Common myeloid progenitor, CD34-positive (primary cell): ENCODE results near the gene PRDM16.

Experiments used
- CTCF ChIA-PET: fragments of 350-600 bp; sonication (Branson Sonifier 250); formaldehyde crosslinking; loops from one replicate; lab custom pipeline; 2021; ENCODE audit warnings: antibody characterized with exemption; lab: Charles Lee
- POLR2A ChIA-PET: fragments of 350-600 bp; sonication (Branson Sonifier 250); formaldehyde crosslinking; loops from one replicate; lab custom pipeline; 2021; ENCODE audit warnings: antibody characterized with exemption; lab: Charles Lee
- DNase-seq, 3 donors: peaks; one replicate each; pipeline versions ENCODE4 v3.0.0 to v3.0.0-alpha.2; 2013
- H3K27ac ChIP-seq, 2 experiments: 1 replicate in 1 of 2; 2 replicates in 1 of 2; pipeline ENCODE4 v1.7.0; 2013; ENCODE audit warnings: inconsistent platforms in 2 of 2, low read length in 2 of 2, mild to moderate bottlenecking in 2 of 2, low read depth in 1 of 2, moderate library complexity in 1 of 2; ENCODE audit not compliant: severe bottlenecking in 2 of 2, insufficient read depth in 1 of 2, poor library complexity in 1 of 2
- H3K27me3 ChIP-seq, 5 experiments: replicated peaks in 2 of 5; 1 replicate in 3 of 5; 2 replicates in 2 of 5; pipeline versions ENCODE4 v1.6.1 to v1.7.0; 2013; ENCODE audit warnings: low read length in 4 of 5, mild to moderate bottlenecking in 2 of 5, moderate library complexity in 2 of 5, inconsistent platforms in 1 of 5; ENCODE audit not compliant: insufficient read depth in 5 of 5, control insufficient read depth in 4 of 5
- H3K36me3 ChIP-seq, 4 experiments: 1 replicate in 2 of 4; 2 replicates in 2 of 4; pipeline versions ENCODE4 v1.6.1 to v1.7.0; 2013; ENCODE audit warnings: low read length in 3 of 4, control low read depth in 1 of 4, mild to moderate bottlenecking in 1 of 4; ENCODE audit not compliant: control insufficient read depth in 4 of 4, insufficient read depth in 4 of 4
- H3K4me1 ChIP-seq, 4 experiments: 1 replicate in 3 of 4; 2 replicates in 1 of 4; pipeline versions ENCODE4 v1.6.1 to v1.7.1; 2013; ENCODE audit warnings: low read length in 3 of 4, mild to moderate bottlenecking in 3 of 4, control low read depth in 1 of 4, inconsistent platforms in 1 of 4, moderate library complexity in 1 of 4; ENCODE audit not compliant: control insufficient read depth in 4 of 4, insufficient read depth in 4 of 4; ENCODE audit errors: control extremely low read depth in 1 of 4
- H3K4me3 ChIP-seq, 7 experiments: 1 replicate in 4 of 7; 2 replicates in 3 of 7; pipeline versions ENCODE4 v1.5.1 to v1.7.0; 2013; ENCODE audit warnings: mild to moderate bottlenecking in 7 of 7, low read length in 6 of 7, moderate library complexity in 6 of 7, inconsistent platforms in 2 of 7, low read depth in 2 of 7, control low read depth in 1 of 7; ENCODE audit not compliant: insufficient read depth in 4 of 7, control insufficient read depth in 1 of 7; ENCODE audit errors: extremely low read depth in 1 of 7
- H3K9me3 ChIP-seq, 5 experiments: 1 replicate in 4 of 5; 2 replicates in 1 of 5; pipeline versions ENCODE4 v1.6.1 to v1.7.1; 2013; ENCODE audit warnings: low read length in 4 of 5, mild to moderate bottlenecking in 2 of 5, inconsistent platforms in 1 of 5, low read depth in 1 of 5, moderate library complexity in 1 of 5; ENCODE audit not compliant: control insufficient read depth in 4 of 5, insufficient read depth in 2 of 5; ENCODE audit errors: control extremely low read depth in 1 of 5
- WGBS: methylation state at CpG from one replicate; pipeline ENCODE4 v1.1.5; 2013; ENCODE audit not compliant: insufficient coverage; 5-methylcytosine and 5-hydroxymethylcytosine counted together

Gene PRDM16

GRCh38 chr1:3402258-3403010, 333.4 kb downstream of the PRDM16 start:
- H3K9me3 ChIP-seq = no peaks in the 10 kb centered on the region
- DNase-seq = no peak
- ChIA-PET CTCF (interaction anchor here (0.7 to 1.7 kb wide), 4 partner anchors 15 to 54 kb away, joined by 3 to 6 read pairs (median 4); no protein-coding TSS in a partner anchor), POLR2A (no interaction called here)
- 64% methylated on average over 28 of the region's 29 CpGs for WGBS
- H3K4me3 ChIP-seq = no peak overlapping the region
- H3K36me3 ChIP-seq = peaks cover 0 to 19% (median 2%) of the 10 kb centered on the region in 4 experiments
- peaks cover 0 to 7% (median 2%) of the 10 kb centered on the region in 4 experiments for H3K4me1 ChIP-seq
- H3K27ac ChIP-seq = no peak overlapping the region
- H3K27me3 ChIP-seq = no peaks in the 10 kb centered on the region

- peaks cover 0 to 19% (median 2%) of the 10 kb centered on the region in 4 experiments for H3K36me3 ChIP-seq
- 69% methylated on average over 10 of the region's 12 CpGs for WGBS
- no peaks in the 10 kb centered on the region for H3K27me3 ChIP-seq
- CTCF ChIA-PET = interaction anchor here (1.3 to 1.7 kb wide), 2 partner anchors 14 to 21 kb away, joined by 3 to 6 read pairs; no protein-coding TSS in a partner anchor
- POLR2A ChIA-PET = no interaction called here
- H3K4me3 ChIP-seq = no peak overlapping the region
- H3K27ac ChIP-seq = no peak overlapping the region
- H3K4me1 ChIP-seq = peaks cover 0 to 7% (median 2%) of the 10 kb centered on the region in 4 experiments
- H3K9me3 ChIP-seq = no peaks in the 10 kb centered on the region
- no peak for DNase-seq
Measured at GRCh38 chr1:3403011-3403345, 334.0 kb downstream of the PRDM16 start.

GRCh38 chr1:3403388-3404231, 334.6 kb downstream of the PRDM16 start:
- no peak overlapping the region for H3K4me3 ChIP-seq
- no peak for DNase-seq
- H3K9me3 ChIP-seq = no peaks in the 10 kb centered on the region
- H3K27me3 ChIP-seq = no peaks in the 10 kb centered on the region
- CTCF ChIA-PET = interaction anchor here (0.9 to 1.7 kb wide), 3 partner anchors 14 to 31 kb away, joined by 3 to 6 read pairs (median 3); no protein-coding TSS in a partner anchor
- H3K4me1 ChIP-seq = peaks cover 0 to 7% (median 2%) of the 10 kb centered on the region in 4 experiments
- H3K27ac ChIP-seq = no peak overlapping the region
- WGBS = 99% methylated on average over 29 of the region's 30 CpGs
- POLR2A ChIA-PET = no interaction called here
- peaks cover 0 to 19% (median 2%) of the 10 kb centered on the region in 4 experiments for H3K36me3 ChIP-seq

- H3K9me3 ChIP-seq = no peaks in the 10 kb centered on the region
- POLR2A ChIA-PET = no interaction called here
- H3K27me3 ChIP-seq = no peaks in the 10 kb centered on the region
- CTCF ChIA-PET = interaction anchor here (0.9 kb wide), 1 partner anchor 32 kb away, joined by 3 read pairs; no protein-coding TSS in a partner anchor
- peaks cover 0 to 19% (median 2%) of the 10 kb centered on the region in 4 experiments for H3K36me3 ChIP-seq
- no peak overlapping the region for H3K27ac ChIP-seq
- peaks cover 0 to 7% (median 2%) of the 10 kb centered on the region in 4 experiments for H3K4me1 ChIP-seq
- 93% methylated on average over 12 of the region's 12 CpGs for WGBS
- DNase-seq = no peak
- H3K4me3 ChIP-seq = no peak overlapping the region
Measured at GRCh38 chr1:3404301-3404700, 335.3 kb downstream of the PRDM16 start.

DNA sequence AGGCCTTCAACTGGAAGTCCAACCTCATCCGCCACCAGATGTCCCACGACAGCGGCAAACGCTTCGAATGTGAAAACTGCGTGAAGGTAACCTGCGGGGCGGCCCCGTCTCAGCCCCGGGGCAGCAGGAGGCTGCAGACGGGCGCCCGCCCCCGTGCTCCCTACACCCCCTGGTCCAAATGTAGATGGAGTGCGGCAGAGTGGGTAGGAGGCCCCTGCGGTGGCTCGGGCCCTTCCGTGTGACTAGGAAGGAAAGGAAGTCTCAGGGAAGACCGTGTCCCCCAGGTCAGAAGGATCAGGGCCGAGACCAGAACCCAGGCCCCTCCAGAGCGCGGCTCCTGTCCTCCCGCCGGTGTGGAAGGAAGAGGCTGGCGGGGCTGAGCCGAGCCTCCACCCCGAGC, 335.8 kb downstream of the PRDM16 start:
- Histone ChIP-seq H3K4me3 (no peak overlapping the region), H3K27ac (no peak overlapping the region), H3K9me3 (no peaks in the 10 kb centered on the region), H3K27me3 (no peaks in the 10 kb centered on the region), H3K4me1 (peaks cover 0 to 7% (median 2%) of the 10 kb centered on the region in 4 experiments), H3K36me3 (peaks cover 0 to 19% (median 2%) of the 10 kb centered on the region in 4 experiments)
- 96% methylated on average over 23 of the region's 27 CpGs for WGBS
- ChIA-PET POLR2A (no interaction called here), CTCF (no interaction called here)
- DNase-seq = no peak

DNA sequence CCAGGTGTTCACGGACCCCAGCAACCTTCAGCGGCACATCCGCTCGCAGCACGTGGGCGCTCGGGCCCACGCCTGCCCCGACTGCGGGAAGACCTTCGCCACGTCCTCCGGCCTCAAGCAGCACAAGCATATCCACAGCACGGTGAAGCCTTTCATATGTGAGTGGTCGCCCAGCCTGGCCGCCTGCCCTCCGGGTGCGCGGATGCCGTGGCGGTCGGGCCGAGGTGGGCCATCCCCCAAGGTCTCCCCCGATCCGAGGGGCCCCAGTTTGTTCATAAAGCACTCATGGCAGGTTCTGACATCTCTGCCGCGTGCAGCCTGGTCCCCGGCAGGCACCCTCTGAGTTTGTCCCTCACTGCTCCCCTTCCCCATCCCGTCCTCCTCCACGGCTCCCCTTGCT, 336.5 kb downstream of the PRDM16 start:
- peaks cover 0 to 7% (median 2%) of the 10 kb centered on the region in 4 experiments for H3K4me1 ChIP-seq
- CTCF ChIA-PET = no interaction called here
- H3K9me3 ChIP-seq = no peaks in the 10 kb centered on the region
- no peak overlapping the region for H3K27ac ChIP-seq
- no peak for DNase-seq
- peaks cover 0 to 19% (median 2%) of the 10 kb centered on the region in 4 experiments for H3K36me3 ChIP-seq
- no peak overlapping the region for H3K4me3 ChIP-seq
- no peaks in the 10 kb centered on the region for H3K27me3 ChIP-seq
- POLR2A ChIA-PET = no interaction called here
- WGBS = 96% methylated on average over 25 of the region's 30 CpGs
